HL-60 (cell line): Measurements from ENCODE around the gene TIMELESS.

Experiments
- CTCF ChIP-seq: IDR thresholded peaks from one replicate; pipeline ENCODE4 v1.5.1; 2011; ENCODE audit warnings: low read length, control low read depth, inconsistent platforms; ENCODE audit not compliant: insufficient read depth
- GABPA ChIP-seq: IDR thresholded peaks from 2 replicates; pipeline ENCODE4 v1.6.1; 2012; ENCODE audit warnings: low read depth
- POLR2AphosphoS5 ChIP-seq: IDR thresholded peaks from 2 replicates; pipeline ENCODE4 v1.6.1; 2012; ENCODE audit warnings: low read depth
- REST ChIP-seq: IDR thresholded peaks from 2 replicates; pipeline ENCODE4 v1.6.1; 2012; ENCODE audit warnings: low read depth; ENCODE audit not compliant: insufficient replicate concordance

- TF ChIP-seq CTCF (no peak), POLR2AphosphoS5 (no peak), GABPA (no peak), REST (no peak)
Measured at GRCh38 chr12:56375598-56376434, 73.4 kb downstream of the TIMELESS start.
